22Rv1 (cell line): ENCODE measurements around the gene GPC5.

Source experiments
- H3K27ac ChIP-seq: fragments of 450-650 bp; 2 replicates; pipeline ENCODE4 v1.5.1; 2017
- CTCF ChIP-seq: fragments of 450-650 bp; IDR thresholded peaks from 2 replicates; pipeline ENCODE4 v1.5.1; 2017; ENCODE audit warnings: mild to moderate bottlenecking
- ZFX ChIP-seq: fragments of 450-650 bp; IDR thresholded peaks from 2 replicates; pipeline ENCODE4 v1.6.1; 2017; ENCODE audit warnings: antibody characterized with exemption, borderline replicate concordance

Gene GPC5

GRCh38 chr13:92297971-92298942 is 899.8 kb downstream of the GPC5 start:
- no peak overlapping the region for H3K27ac ChIP-seq
- TF ChIP-seq CTCF (no peak), ZFX (no peak)

- no peak for TF ChIP-seq CTCF
- H3K27ac ChIP-seq: no peak overlapping the region
Measured at GRCh38 chr13:92300651-92301050, 902.2 kb downstream of the GPC5 start.

- TF ChIP-seq CTCF: no peak
- no peak for TF ChIP-seq ZFX
- H3K27ac ChIP-seq: no peak overlapping the region
Measured at GRCh38 chr13:92303428-92303827, 905.0 kb downstream of the GPC5 start.

GRCh38 chr13:92307752-92308151 is 909.3 kb downstream of the GPC5 start:
- H3K27ac ChIP-seq: no peak overlapping the region
- no peak for TF ChIP-seq CTCF
- no peak for TF ChIP-seq ZFX

GRCh38 chr13:92312823-92313222 is 914.4 kb downstream of the GPC5 start:
- TF ChIP-seq CTCF (no peak), ZFX (no peak)
- no peak overlapping the region for H3K27ac ChIP-seq

GRCh38 chr13:92313382-92313781 is 915.0 kb downstream of the GPC5 start:
- no peak for TF ChIP-seq ZFX
- TF ChIP-seq CTCF: no peak

GRCh38 chr13:92315265-92315664 is 916.8 kb downstream of the GPC5 start:
- H3K27ac ChIP-seq: no peak overlapping the region
- no peak for TF ChIP-seq ZFX

More at GRCh38 chr13:92313382-92313781, 915.0 kb downstream of the GPC5 start:
- no peak overlapping the region for H3K27ac ChIP-seq

GRCh38 chr13:92316030-92316429 is 917.6 kb downstream of the GPC5 start:
- H3K27ac ChIP-seq: no peak overlapping the region

More at GRCh38 chr13:92316030-92316429, 917.6 kb downstream of the GPC5 start:
- TF ChIP-seq CTCF (no peak), ZFX (no peak)
